NB4 (cell line): Measurements from ENCODE around the gene TP53TG5.

Experiments used
- DNase-seq: peaks from one replicate; pipeline ENCODE4 v3.0.0; 2010; ENCODE audit warnings: low read depth
- H3K4me3 ChIP-seq: one replicate; pipeline ENCODE4 v1.5.1; 2011; ENCODE audit warnings: mild to moderate bottlenecking, low read depth, low read length, moderate library complexity
- MYC ChIP-seq: IDR thresholded peaks from 2 replicates; pipeline ENCODE4 v1.6.1; 2011; ENCODE audit warnings: low read depth, low read length
- POLR2A ChIP-seq: IDR thresholded peaks from 2 replicates; pipeline ENCODE4 v1.6.1; 2011; ENCODE audit warnings: mild to moderate bottlenecking; ENCODE audit not compliant: insufficient read length; ENCODE audit errors: extremely low read depth
- TF ChIP-seq, protein P1 (sequence below): IDR thresholded peaks from one replicate; pipeline ENCODE4 v1.5.1; 2012; ENCODE audit warnings: low read depth, low read length
- TF ChIP-seq, protein P2 (sequence below): IDR thresholded peaks from 2 replicates; pipeline ENCODE4 v1.6.1; 2011; ENCODE audit warnings: low read depth, low read length

The TP53TG5 gene

DNA sequence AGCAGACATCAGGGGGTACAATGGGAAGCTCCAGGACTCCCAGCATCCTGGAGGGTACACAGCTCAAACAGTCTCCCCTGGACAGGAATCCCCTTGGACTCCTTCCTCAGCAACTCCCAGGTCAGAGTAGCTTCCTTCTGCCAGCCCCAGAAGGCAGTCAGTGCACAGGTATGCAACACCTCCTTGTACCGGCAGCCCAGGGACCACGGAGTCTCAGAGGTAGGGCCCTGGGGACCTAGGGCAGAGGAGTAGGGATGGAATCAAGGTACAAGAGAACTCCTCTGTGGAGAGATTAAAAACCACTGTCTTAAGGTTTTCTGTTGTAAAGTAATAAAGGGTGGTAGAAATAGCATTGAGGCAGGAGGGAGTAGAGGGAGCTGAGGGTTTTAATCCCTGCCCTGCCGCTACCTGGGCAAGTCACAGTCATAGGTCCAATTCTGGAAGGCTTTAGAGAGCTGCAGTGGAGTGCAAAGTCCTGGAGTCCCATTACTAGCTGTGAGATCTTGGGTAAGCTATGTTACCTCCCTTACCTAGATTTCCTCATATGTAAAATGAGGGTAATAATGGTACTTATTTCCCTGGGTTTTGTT, 7.5 kb downstream of the TP53TG5 start:
- TF ChIP-seq POLR2A (no peak), MYC (no peak)
- TF ChIP-seq, protein P1, sequence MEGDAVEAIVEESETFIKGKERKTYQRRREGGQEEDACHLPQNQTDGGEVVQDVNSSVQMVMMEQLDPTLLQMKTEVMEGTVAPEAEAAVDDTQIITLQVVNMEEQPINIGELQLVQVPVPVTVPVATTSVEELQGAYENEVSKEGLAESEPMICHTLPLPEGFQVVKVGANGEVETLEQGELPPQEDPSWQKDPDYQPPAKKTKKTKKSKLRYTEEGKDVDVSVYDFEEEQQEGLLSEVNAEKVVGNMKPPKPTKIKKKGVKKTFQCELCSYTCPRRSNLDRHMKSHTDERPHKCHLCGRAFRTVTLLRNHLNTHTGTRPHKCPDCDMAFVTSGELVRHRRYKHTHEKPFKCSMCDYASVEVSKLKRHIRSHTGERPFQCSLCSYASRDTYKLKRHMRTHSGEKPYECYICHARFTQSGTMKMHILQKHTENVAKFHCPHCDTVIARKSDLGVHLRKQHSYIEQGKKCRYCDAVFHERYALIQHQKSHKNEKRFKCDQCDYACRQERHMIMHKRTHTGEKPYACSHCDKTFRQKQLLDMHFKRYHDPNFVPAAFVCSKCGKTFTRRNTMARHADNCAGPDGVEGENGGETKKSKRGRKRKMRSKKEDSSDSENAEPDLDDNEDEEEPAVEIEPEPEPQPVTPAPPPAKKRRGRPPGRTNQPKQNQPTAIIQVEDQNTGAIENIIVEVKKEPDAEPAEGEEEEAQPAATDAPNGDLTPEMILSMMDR, result no peak
- TF ChIP-seq, protein P2, sequence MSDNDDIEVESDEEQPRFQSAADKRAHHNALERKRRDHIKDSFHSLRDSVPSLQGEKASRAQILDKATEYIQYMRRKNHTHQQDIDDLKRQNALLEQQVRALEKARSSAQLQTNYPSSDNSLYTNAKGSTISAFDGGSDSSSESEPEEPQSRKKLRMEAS, result no peak
- DNase-seq, result no peak
- no peak overlapping the region for H3K4me3 ChIP-seq

DNA sequence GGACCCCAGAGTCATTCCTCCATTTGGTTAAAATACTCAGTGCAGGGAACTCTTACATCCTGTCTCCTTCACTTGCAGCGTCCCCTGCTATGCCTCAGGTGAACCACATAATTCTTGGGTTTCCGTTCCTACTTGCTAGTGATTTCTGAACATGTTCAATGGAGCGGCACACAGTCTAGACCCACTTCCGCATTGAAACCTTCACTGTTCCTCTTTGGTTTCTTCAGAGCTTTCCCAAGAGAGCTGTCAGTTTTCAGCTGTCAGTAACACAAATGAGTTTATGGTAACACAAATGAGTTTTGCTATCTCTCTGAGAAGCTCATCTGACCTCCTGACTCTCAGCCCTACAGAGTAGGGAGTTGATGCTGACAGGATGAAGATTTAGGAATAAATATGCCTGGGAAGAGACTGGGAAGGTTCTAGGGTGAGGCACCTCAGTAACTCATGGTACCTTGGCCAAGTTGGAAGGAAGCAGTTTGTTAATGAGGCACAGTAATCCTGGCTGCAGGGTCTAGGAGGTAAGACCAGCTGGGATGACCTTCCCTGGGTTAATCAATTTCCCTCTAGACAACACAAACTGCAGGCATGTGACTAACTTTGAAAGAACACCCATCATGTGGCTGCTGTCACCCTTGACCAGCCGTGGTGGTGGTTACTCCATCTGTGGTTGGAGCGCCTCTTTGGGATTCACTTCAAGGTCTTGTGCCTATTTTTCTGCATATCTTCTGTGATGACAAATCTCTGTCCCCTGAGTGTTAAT, 9.7 kb downstream of the TP53TG5 start:
- no peak overlapping the region for H3K4me3 ChIP-seq
- TF ChIP-seq, protein P1, result no peak
- TF ChIP-seq MYC (no peak), POLR2A (no peak)
- TF ChIP-seq, protein P2, result no peak
- DNase-seq, result peak; percentile 86

DNA sequence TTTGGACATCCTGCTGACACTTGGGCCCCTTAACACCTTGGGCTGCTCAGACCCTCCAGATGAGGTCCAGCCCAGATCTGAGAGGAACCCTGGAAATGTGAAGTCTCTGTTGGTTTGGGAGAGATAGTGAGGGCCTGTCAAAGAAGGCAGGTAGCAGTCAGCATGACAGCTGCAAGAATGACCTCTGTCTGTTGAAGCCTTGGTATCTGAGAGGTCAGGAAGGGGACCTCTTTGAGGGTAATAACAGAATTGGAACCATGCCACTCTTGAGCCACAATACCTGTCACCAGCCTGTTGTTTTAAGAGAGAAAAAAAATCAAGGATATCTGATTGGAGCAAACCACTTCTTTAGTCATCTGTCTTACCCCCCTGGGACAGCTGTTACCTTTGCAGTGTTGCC, 11.0 kb downstream of the TP53TG5 start:
- DNase-seq, result no peak
- TF ChIP-seq, protein P2, result no peak
- TF ChIP-seq, protein P1, result no peak
- no peak for TF ChIP-seq MYC
- no peak for TF ChIP-seq POLR2A
- no peak overlapping the region for H3K4me3 ChIP-seq

DNA sequence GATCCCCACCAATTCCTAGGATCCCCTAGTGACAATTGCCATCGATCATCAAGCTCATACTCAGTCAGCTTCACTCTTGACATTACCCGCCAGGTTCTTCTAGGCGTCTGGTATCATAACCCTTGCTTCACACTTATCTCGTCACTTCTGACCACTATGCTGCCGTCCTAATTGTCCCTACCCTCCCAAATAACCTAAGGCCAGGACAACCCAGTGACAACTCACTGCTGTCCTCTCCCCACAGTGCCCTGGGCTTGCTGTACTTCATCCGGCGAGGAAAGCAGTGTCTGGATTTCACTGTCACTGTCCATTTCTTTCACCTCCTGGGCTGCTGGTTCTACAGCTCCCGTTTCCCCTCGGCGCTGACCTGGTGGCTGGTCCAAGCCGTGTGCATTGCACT, 11.5 kb downstream of the TP53TG5 start:
- no peak overlapping the region for H3K4me3 ChIP-seq
- TF ChIP-seq MYC (no peak), POLR2A (no peak)
- TF ChIP-seq, protein P2, result no peak
- TF ChIP-seq, protein P1, result no peak
- DNase-seq, result no peak

DNA sequence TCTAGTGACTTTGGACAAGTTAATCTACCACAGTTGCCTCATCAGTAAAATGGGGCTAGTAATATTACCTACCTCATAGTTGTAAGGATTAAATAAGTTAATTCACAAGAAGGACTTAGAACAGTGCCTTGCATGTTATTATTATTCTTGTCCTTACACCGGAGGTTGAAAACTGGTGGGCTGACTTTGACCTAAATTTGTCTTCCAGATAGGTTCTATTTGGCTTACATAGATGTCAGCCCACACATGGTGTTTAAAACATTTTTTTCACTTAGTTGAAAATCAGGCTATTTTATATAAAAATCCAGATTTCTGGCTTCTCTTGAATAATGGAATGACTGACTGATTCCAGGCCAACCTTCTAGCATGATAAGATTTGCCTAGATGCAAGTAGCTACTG, 11.9 kb downstream of the TP53TG5 start:
- no peak overlapping the region for H3K4me3 ChIP-seq
- no peak for DNase-seq
- TF ChIP-seq, protein P2, result no peak
- TF ChIP-seq MYC, result no peak
- TF ChIP-seq POLR2A, result no peak
- TF ChIP-seq, protein P1, result no peak
